SK-N-SH (cell line): ENCODE results near the gene NKAIN1.

Experiments used
- CHD2 ChIP-seq: fragments of 150-350 bp; IDR thresholded peaks from 2 replicates; pipeline ENCODE4 v1.6.1; 2018; ENCODE audit warnings: low read length; ENCODE audit not compliant: partially characterized antibody
- CTCF ChIP-seq: fragments of 200-600 bp; sonication (generic); IDR thresholded peaks from 2 replicates; pipeline ENCODE4 v1.6.1; 2017; ENCODE audit warnings: antibody characterized with exemption, mild to moderate bottlenecking, moderate library complexity
- ELF1 ChIP-seq: IDR thresholded peaks from 2 replicates; pipeline ENCODE4 v1.4.0; 2012
- EP300 ChIP-seq, 2 experiments: IDR thresholded peaks; 2 replicates each; pipeline versions ENCODE4 v1.4.0 to v1.6.1; 2012; ENCODE audit warnings: borderline replicate concordance in 1 of 2, low read depth in 1 of 2, low read length in 1 of 2
- FOSL2 ChIP-seq: IDR thresholded peaks from 2 replicates; pipeline ENCODE4 v1.4.0; 2012; ENCODE audit warnings: low read depth, mild to moderate bottlenecking, moderate library complexity, borderline replicate concordance
- FOXJ3 ChIP-seq: sonication (generic); formaldehyde crosslinking; IDR thresholded peaks from 2 replicates; pipeline ENCODE4 v1.5.1; 2020; ENCODE audit warnings: mild to moderate bottlenecking, missing genetic modification reagents
- NRF1 ChIP-seq: IDR thresholded peaks from 2 replicates; pipeline ENCODE4 v1.6.1; 2012; ENCODE audit warnings: low read depth, mild to moderate bottlenecking, low read length
- POLR2AphosphoS5 ChIP-seq: IDR thresholded peaks from 2 replicates; pipeline ENCODE4 v1.6.1; 2012; ENCODE audit warnings: low read depth, low read length
- RAD21 ChIP-seq: IDR thresholded peaks from 2 replicates; pipeline ENCODE4 v1.6.1; 2012; ENCODE audit warnings: mild to moderate bottlenecking, low read length
- RCOR1 ChIP-seq: fragments of 150-350 bp; IDR thresholded peaks from 2 replicates; pipeline ENCODE4 v1.6.1; 2017; ENCODE audit warnings: antibody characterized with exemption, low read length
- TCF12 ChIP-seq: IDR thresholded peaks from 2 replicates; pipeline ENCODE4 v1.4.0; 2012
- USF1 ChIP-seq: IDR thresholded peaks from 2 replicates; pipeline ENCODE4 v1.4.0; 2012; ENCODE audit warnings: low read depth, borderline replicate concordance
- USF2 ChIP-seq: fragments of 150-350 bp; IDR thresholded peaks from 2 replicates; pipeline ENCODE4 v1.6.1; 2017; ENCODE audit warnings: antibody characterized with exemption, low read length, low read depth, borderline replicate concordance
- YY1 ChIP-seq: IDR thresholded peaks from 2 replicates; pipeline ENCODE4 v1.4.0; 2012; ENCODE audit warnings: low read depth, mild to moderate bottlenecking

GRCh38 chr1:31199949-31200348 lies 39.7 kb downstream of the NKAIN1 start:
- TF ChIP-seq CTCF (no peak), ELF1 (no peak), CHD2 (no peak), POLR2AphosphoS5 (no peak), YY1 (no peak), EP300 (IDR thresholded peaks at IDR 0.05; ENCODE audit: borderline replicate concordance in 1 of 2, low read depth in 1 of 2, low read length in 1 of 2) (no peak), RAD21 (no peak), TCF12 (no peak), USF2 (no peak), NRF1 (no peak), USF1 (no peak), RCOR1 (no peak), FOXJ3 (CRISPR knock-in tag) (no peak), FOSL2 (no peak)
